ENCODE data around the gene ANXA10.
A peak's percentile ranks its signal among the peaks of the same experiment; 100 is the strongest.
"Not testable (repeated sequence)": the region's sequence is repeated elsewhere in the genome, so short reads cannot be mapped to it uniquely, and the experiment has no call there.

Gene ANXA10

GRCh38 chr4:168119890-168120289 lies 27.6 kb downstream of the ANXA10 start:
- DNase-seq, result no peak

DNA sequence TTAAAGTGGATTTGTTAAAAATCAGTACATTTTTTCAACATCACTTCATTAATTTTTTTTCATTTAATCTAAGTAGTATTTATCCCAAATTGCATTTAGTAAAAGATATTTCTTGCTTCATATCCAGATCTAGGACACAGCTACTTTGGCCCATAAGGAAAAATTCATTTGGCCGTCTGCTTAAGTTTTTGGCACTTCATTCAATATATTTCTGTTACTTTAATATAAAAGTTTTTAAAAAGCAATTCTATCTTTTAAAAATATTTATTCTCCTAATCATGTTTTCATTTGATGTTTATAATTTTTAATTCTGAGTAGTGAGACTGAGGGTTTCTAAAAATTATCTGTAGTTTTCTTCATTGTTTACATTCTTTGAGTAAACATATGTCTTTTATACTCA lies 28.5 kb downstream of the ANXA10 start:
- DNase-seq, result no peak

- DNase-seq, result no peak
These were observed 31.8 kb downstream of the ANXA10 start for GRCh38 chr4:168124008-168124641.

GRCh38 chr4:168126952-168127351 lies 34.6 kb downstream of the ANXA10 start:
- no peak for DNase-seq

- DNase-seq, result no peak
These were observed 36.3 kb downstream of the ANXA10 start for GRCh38 chr4:168128601-168129000.

DNA sequence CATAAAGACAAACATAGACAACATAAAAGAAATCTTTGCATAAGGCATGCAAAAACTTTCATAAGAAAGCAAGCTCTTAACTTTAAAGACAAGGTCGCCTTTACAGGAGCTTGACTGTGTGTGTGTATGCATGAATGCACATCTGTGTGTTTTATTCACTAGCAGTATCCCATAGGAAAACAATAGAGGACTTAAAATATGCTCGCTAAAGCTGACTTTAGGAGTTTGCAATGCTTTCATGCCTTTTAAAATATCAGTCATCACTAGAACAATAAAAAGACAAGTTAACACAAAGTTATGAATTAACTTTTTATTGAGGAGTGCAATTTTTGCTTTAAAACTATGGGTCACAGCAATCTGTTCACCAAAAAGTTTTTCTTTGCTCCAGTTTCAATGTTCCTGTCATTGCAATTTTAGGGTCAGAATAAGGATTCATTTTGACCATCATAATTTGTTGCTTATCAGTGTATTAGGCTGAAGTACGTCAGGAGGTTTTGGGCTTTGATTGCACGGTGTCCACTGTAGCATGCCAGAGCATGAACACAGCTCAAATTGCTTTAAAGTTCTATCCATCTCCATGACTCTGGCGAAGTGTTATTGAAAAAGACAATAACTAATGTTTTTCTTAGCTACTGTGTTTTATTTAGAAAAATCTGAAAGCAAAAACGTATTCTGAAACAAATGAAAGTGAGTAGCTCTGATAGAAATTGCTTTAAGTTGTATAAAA lies 36.9 kb downstream of the ANXA10 start:
- no peak for DNase-seq

- DNase-seq, result no peak
These were observed 37.5 kb downstream of the ANXA10 start for GRCh38 chr4:168129802-168130201.

DNA sequence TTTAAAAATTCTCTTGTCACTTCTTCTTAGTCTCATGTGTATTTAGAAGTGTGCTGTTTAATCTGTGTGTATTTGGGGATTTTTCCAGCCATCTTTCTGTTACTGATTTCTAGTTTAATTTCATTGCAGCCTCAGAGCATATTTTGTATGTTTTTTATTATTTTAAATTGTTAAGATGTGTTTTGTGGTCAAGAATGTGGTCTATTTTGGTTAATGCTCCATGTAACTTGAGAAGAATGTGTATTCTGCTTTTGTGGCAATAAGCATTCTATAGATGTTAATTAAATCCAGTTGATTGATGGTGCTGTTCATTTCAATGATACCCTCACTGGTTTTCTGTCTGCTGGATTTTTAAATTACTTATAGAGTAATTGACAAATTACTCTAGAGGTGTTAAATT lies 38.9 kb downstream of the ANXA10 start:
- DNase-seq, result no peak

- DNase-seq, result no peak
These were observed 42.3 kb downstream of the ANXA10 start for GRCh38 chr4:168134651-168135050.

GRCh38 chr4:168135860-168136259 lies 43.5 kb downstream of the ANXA10 start:
- not testable (repeated sequence) for DNase-seq

DNA sequence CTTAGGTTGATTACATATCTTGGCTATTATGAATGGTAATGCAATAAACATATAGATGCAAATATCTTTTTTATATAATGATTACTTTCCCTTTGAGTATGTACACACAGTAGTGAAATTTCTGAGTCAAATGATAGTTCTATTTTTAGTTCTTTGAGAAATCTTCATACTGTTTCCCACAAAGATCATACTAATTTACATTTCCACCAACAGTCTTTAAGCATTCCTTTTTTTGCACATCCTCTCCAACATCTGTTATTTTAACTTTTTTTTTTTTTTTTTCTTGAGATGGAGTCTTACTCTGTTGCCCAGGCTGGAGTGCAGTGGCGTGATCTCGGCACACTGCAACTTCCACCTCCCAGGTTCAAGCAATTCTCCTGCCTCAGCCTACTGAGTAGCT lies 45.4 kb downstream of the ANXA10 start:
- not testable (repeated sequence) for DNase-seq

DNA sequence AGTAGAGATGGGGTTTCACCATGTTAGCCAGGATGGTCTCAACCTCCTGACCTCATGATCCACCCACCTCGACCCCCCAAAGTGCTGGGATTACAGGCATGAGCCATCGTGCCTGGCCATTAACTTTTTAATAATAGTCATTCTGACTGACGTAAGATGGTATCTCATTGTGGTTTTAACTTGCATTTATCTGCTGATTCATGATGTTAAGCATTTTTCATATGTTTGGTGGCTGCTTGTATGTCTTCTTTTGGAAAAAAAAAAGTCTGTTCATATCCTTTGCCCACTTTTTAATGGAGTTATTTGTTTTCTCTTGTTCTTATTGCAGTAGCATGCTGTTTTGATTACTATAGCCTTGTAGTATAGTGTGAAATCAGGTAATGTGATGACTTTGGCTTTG lies 45.8 kb downstream of the ANXA10 start:
- no peak for DNase-seq

DNA sequence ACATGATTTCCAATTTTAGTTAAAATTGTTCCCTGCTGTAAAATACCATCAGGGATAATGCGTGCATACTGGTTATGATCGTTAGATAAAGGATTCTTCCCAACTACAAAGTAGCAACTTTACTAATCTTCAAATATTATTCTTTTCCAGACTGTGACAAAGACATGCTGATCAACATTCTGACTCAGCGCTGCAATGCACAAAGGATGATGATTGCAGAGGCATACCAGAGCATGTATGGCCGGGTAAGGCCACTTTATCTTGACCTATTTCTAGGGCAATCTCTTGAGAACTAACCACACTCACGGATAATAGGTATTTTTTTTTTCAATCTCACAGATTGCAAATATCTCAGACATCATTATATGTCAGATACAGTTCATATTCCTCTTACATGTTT lies 47.0 kb downstream of the ANXA10 start:
- DNase-seq, result no peak

DNA sequence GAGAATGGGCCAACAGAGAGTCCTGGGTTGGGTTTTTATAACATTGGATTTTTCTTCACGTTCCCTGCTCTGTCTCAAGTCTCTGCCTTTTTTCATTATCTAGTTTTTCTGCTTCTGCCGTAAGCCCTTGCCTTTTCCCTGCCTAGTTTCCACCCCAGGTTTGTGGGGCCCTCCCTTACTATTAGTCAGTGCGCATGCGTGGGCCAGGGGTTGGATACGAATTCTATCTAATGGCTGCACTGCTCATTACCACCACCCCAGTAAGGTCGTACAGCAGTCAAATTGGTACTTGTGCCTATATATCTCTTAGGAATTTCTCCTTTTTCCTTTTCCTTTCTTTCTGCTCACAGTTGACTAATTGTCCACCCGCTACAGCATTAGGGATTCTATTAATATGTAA lies 49.4 kb downstream of the ANXA10 start:
- no peak for DNase-seq

- DNase-seq, result no peak
These were observed 51.3 kb downstream of the ANXA10 start for GRCh38 chr4:168143601-168144000.

DNA sequence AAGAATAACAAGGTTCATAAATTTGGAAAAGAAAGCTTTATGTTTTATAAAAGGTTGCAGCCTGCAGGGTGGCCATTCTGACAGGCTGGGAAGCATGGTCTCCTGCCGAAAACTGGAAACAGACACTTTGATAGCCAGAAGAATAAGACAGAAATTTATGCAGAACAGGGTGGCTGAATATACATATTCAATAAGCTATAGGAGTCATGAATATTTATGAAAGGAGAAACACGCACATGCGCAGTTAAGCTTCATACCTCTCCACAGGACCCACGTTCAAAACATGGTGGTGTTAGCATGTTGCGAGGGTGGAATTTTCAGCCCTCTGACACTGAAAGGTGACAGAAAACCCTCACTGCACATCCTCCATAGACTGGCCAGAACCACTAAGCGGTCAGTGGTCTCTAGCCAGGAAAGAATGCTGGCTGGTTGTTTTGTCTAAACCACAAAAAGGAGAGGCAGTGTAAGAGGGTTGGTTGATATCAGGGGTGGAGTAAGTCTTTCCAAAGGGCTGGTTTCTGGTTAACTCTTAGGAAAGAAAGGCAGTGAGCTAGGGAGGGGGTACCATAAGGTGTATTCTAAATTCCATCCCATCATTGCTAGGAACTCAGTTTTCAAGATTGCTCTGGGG lies 58.2 kb downstream of the ANXA10 start:
- no peak for DNase-seq

- no peak for DNase-seq
These were observed 59.0 kb downstream of the ANXA10 start for GRCh38 chr4:168151327-168151726.

GRCh38 chr4:168152837-168153500 lies 60.6 kb downstream of the ANXA10 start:
- no peak for DNase-seq

- DNase-seq, result peak; percentile 69
These were observed 61.5 kb downstream of the ANXA10 start for GRCh38 chr4:168153596-168154440.

DNA sequence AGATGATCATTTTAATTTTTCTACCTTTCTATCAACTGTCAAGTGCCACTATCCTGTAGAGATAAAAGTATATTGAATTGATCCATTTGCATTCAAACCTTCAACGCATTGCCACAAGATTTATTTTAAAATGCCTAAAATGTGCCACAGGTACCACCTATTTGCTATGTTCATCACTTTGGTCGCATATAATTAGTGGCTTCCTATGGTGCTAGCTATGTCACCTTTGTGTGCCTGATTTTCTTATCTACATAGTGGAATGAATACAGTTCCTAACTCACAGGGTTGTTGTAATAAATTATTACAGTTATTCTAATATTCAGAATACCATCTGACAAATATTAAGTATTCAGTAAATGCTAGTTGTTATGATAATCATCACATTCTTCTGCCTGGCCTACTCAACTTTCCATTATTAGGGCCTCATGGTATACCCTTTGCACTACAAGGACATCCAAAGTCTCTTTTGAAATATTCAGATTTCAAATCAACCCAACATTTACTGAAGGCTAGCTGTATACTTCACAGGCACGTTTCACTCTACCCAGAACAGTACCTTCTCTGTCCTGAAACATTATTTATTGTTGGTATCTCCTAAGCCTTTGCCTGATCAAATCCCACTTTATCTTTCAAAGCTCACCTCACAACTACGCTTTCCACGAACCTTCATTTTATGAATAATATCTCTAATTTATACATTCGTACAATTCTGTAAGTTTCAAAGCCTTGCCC lies 62.4 kb downstream of the ANXA10 start:
- no peak for DNase-seq

DNA sequence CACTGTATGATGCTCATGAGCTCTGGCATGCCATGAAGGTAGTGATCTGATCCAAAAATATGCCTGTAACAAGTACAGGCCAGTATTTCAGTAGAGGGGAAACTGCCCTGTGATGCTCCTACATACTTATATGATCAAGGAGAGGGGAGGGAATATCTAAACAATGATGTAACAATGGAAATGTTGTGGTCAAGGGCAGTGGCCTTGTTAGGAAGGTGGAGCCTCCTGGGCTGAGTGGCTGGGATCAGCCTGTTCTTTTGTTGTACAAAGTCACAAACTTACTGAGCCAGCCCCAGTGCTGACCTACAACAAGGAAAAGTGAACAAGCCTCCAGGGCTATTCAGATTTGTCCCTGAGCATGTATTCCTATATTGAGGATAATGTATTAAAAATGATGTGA lies 70.3 kb downstream of the ANXA10 start:
- no peak for DNase-seq

DNA sequence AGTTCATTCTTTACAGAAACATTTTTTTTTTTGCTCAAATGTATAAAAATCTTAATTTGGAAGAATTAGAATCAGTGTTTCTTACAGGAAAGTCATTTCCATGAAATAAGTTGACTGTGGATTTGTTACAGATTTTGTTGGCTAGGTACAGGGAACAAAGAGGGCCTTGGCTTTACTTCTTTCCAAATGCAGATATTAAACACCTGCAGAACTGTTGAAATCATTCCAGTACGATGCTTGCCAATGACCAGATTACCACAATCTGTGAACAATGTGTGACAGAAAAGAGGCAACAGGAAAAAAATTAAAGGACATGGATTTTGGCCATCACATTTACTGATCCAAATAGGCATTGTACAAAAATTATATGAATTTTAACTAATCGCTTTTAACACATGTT lies 70.8 kb downstream of the ANXA10 start:
- DNase-seq, result no peak
